NT2/D1 (cell line): ENCODE data around the gene ZSCAN2.
"Not testable (repeated sequence)": the region's sequence is repeated elsewhere in the genome, so short reads cannot be mapped to it uniquely, and the experiment has no call there.

Source experiments
- DNase-seq: peaks from one replicate; pipeline ENCODE4 v3.0.0-alpha.2; 2011; ENCODE audit warnings: low read depth, low spot score
- H3K27me3 ChIP-seq: 2 replicates; pipeline ENCODE4 v1.6.0; 2011; ENCODE audit warnings: mild to moderate bottlenecking; ENCODE audit not compliant: insufficient read length, insufficient read depth
- H3K36me3 ChIP-seq: 2 replicates; pipeline ENCODE4 v1.6.1; 2011; ENCODE audit warnings: mild to moderate bottlenecking, low read length, mixed read lengths; ENCODE audit not compliant: insufficient read depth, insufficient read length
- H3K4me1 ChIP-seq: 2 replicates; pipeline ENCODE4 v1.5.1; 2011; ENCODE audit not compliant: insufficient read depth, insufficient read length
- H3K4me3 ChIP-seq: 2 replicates; pipeline ENCODE4 v1.5.1; 2011; ENCODE audit warnings: low read depth; ENCODE audit not compliant: insufficient read length
- H3K9ac ChIP-seq: 2 replicates; pipeline ENCODE4 v1.6.0; 2011; ENCODE audit warnings: low read depth; ENCODE audit not compliant: insufficient read length
- H3K9me3 ChIP-seq: 2 replicates; pipeline ENCODE4 v1.5.1; 2011; ENCODE audit warnings: mild to moderate bottlenecking, low read length; ENCODE audit not compliant: insufficient read depth
- SUZ12 ChIP-seq: IDR thresholded peaks from 2 replicates; pipeline ENCODE4 v1.6.1; 2011; ENCODE audit not compliant: insufficient read length, insufficient read depth; ENCODE audit errors: extremely low read depth
- YY1 ChIP-seq: IDR thresholded peaks from 2 replicates; pipeline ENCODE4 v1.6.1; 2011; ENCODE audit not compliant: insufficient read length, insufficient read depth
- ZNF274 ChIP-seq: IDR thresholded peaks from 2 replicates; pipeline ENCODE4 v1.6.1; 2011; ENCODE audit warnings: mild to moderate bottlenecking, low read depth, low read length

The ZSCAN2 gene

GRCh38 chr15:84581676-84582428 lies 19.0 kb upstream of the ZSCAN2 start:
- H3K4me1 ChIP-seq, H3K9me3 ChIP-seq, H3K4me3 ChIP-seq, H3K9ac ChIP-seq, H3K27me3 ChIP-seq, DNase-seq, H3K36me3 ChIP-seq: not testable (repeated sequence)

DNA sequence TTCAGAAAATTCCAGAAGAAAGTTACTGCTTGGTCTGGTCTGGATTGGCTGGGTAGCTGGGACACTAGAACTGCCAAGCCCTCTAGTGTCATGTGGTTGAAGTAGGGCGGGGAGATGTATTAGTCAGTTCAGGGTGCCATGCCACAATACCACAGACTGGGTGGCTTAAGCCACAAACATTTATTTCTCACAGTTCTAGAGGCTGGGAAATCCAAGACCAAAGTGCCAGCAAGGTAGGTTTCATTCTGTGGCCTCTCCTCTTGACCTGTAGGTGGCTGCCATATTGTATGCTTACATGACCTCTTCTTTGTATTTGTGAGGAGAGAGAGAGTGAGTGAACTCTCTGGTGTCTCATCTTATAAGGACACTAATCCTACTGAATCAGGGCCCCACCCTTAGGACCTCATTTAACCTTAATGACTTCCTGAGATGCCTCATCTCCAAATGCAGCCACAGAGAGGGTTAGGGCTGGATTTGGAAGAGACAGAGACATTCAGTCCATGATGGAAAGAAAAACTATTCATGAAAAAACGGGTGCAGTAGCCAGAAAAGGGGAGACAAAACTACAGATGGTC lies 18.1 kb upstream of the ZSCAN2 start:
- H3K4me1 ChIP-seq, result peaks cover 1% of the 10 kb centered on the region
- H3K27me3 ChIP-seq, result peaks cover 7% of the 10 kb centered on the region
- no peak for DNase-seq
- H3K9ac ChIP-seq, result no peak overlapping the region
- H3K36me3 ChIP-seq, result no peaks in the 10 kb centered on the region
- H3K4me3 ChIP-seq, result no peak overlapping the region
- TF ChIP-seq SUZ12, result no peak
- TF ChIP-seq YY1, result no peak
- no peak for TF ChIP-seq ZNF274
- H3K9me3 ChIP-seq, result no peaks in the 10 kb centered on the region

GRCh38 chr15:84583921-84584320 lies 16.9 kb upstream of the ZSCAN2 start:
- not testable (repeated sequence) for H3K9ac ChIP-seq, H3K27me3 ChIP-seq, H3K4me1 ChIP-seq, DNase-seq, H3K9me3 ChIP-seq, H3K36me3 ChIP-seq, H3K4me3 ChIP-seq

GRCh38 chr15:84586696-84587095 lies 14.1 kb upstream of the ZSCAN2 start:
- no peak overlapping the region for H3K9ac ChIP-seq
- no peak for TF ChIP-seq ZNF274
- TF ChIP-seq YY1, result no peak
- no peak for TF ChIP-seq SUZ12
- H3K9me3 ChIP-seq, result no peaks in the 10 kb centered on the region
- H3K36me3 ChIP-seq, result no peaks in the 10 kb centered on the region
- no peak overlapping the region for H3K4me3 ChIP-seq
- no peaks in the 10 kb centered on the region for H3K4me1 ChIP-seq
- H3K27me3 ChIP-seq, result peaks cover 8% of the 10 kb centered on the region
- no peak for DNase-seq

DNA sequence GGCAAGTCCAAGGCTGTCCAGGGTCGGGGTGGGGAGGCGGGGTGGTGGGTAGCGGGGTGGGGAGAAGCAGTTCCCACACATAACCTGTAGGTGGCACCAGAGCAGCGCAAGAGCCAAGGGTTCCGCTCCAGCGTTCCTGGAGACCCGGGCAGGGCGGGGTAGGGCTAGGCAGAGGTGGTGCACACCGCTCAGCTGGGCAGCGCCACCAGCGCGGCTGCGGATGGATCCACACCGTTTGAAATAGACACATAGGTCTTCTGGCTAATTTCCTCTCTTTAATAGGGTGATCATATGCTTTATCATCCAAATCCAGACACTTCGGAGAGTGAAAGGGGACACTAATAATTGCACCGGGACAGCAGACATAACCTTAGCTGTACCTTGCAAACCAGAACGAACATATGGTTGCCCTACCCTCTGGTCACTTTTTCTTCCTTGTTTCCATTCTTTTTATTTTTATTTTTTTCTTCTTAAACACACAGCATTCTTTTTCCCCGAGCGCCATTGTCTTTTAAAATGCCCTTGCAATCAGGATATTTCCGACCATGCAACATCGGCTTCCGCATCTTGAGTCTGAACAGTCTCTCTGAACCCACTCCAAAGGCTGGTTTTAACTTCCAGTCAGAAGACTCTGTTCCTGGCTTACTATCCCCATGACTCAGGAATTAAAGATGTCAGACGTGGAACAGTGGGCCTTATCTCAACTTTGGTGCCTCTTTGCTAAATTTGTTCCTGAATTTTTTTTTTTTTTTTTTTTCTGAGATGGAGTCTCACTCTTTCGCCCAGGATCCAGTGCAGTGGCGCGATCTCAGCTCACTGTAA lies 12.5 kb upstream of the ZSCAN2 start:
- Histone ChIP-seq H3K36me3 (no peaks in the 10 kb centered on the region), H3K9me3 (peaks cover 6% of the 10 kb centered on the region), H3K4me3 (no peak overlapping the region), H3K4me1 (no peaks in the 10 kb centered on the region), H3K27me3 (peaks cover 8% of the 10 kb centered on the region), H3K9ac (peak overlapping the region; percentile 23)
- TF ChIP-seq YY1 (no peak), SUZ12 (no peak), ZNF274 (no peak)
- DNase-seq, result peak; percentile 84

- peaks cover 8% of the 10 kb centered on the region for H3K27me3 ChIP-seq
- H3K4me1 ChIP-seq, result peaks cover 6% of the 10 kb centered on the region
- H3K36me3 ChIP-seq, result no peaks in the 10 kb centered on the region
- TF ChIP-seq SUZ12, result no peak
- DNase-seq, result no peak
- H3K9me3 ChIP-seq, result peaks cover 12% of the 10 kb centered on the region
- no peak overlapping the region for H3K9ac ChIP-seq
- no peak overlapping the region for H3K4me3 ChIP-seq
Observed at GRCh38 chr15:84590406-84590805, 10.4 kb upstream of the ZSCAN2 start.

DNA sequence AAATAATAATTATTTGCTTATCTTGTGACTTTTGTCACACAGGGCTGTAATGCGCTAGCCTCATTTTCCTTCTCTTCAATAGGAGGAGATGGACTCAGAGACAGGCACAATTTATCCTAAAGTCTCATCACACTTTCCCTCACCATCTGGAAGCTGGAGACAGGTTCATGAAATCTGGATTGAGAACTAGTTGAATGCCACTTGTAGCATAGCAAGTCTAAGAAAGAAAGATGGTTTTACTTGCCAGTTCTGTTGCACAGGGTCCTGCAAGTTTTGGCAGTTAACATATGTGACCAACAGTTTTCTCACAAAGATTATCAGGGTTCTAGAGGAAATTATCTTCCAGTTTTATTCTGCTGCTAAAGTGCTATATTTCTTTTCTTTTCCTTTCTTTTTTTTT lies 9.0 kb upstream of the ZSCAN2 start:
- no peak for DNase-seq
- Histone ChIP-seq H3K36me3 (no peaks in the 10 kb centered on the region), H3K9me3 (peaks cover 12% of the 10 kb centered on the region), H3K4me3 (no peak overlapping the region), H3K4me1 (peaks cover 8% of the 10 kb centered on the region), H3K27me3 (peaks cover 8% of the 10 kb centered on the region), H3K9ac (no peak overlapping the region)
- no peak for TF ChIP-seq SUZ12
- no peak for TF ChIP-seq ZNF274
- no peak for TF ChIP-seq YY1
